ENCODE data around the gene PLEKHA3. TPM values are rescaled to one million over a fixed set of nuclear protein-coding genes. Genes with fewer than 3 reads are reported as not detected.
"Not testable (repeated sequence)": the region's sequence is repeated elsewhere in the genome, so short reads cannot be mapped to it uniquely, and the experiment has no call there.

The PLEKHA3 gene
- total and polyA plus RNA-seq, 12 donors, result 2.5 to 53.2 (median 39.7) TPM

- Histone ChIP-seq H3K27me3 (no peaks in the 10 kb centered on the region), H3K4me1 (peaks cover 0 to 9% (median 1%) of the 10 kb centered on the region in 9 donors), H3K4me3 (no peak overlapping the region), H3K27ac (no peak overlapping the region), H3K36me3 (peaks cover 0 to 52% (median 0%) of the 10 kb centered on the region in 9 donors), H3K9me3 (no peaks in the 10 kb centered on the region)
- intact Hi-C loops (cut with DNase I), result no loop called here
- ATAC-seq (no peak), DNase-seq (no peak)
- 93 to 95% methylated on average over 7 of the region's 7 CpGs for WGBS, 2 donors
- TF ChIP-seq, protein P1, sequence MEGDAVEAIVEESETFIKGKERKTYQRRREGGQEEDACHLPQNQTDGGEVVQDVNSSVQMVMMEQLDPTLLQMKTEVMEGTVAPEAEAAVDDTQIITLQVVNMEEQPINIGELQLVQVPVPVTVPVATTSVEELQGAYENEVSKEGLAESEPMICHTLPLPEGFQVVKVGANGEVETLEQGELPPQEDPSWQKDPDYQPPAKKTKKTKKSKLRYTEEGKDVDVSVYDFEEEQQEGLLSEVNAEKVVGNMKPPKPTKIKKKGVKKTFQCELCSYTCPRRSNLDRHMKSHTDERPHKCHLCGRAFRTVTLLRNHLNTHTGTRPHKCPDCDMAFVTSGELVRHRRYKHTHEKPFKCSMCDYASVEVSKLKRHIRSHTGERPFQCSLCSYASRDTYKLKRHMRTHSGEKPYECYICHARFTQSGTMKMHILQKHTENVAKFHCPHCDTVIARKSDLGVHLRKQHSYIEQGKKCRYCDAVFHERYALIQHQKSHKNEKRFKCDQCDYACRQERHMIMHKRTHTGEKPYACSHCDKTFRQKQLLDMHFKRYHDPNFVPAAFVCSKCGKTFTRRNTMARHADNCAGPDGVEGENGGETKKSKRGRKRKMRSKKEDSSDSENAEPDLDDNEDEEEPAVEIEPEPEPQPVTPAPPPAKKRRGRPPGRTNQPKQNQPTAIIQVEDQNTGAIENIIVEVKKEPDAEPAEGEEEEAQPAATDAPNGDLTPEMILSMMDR (IDR thresholded peaks at IDR 0.05), result no peak
Observed at GRCh38 chr2:178469219-178469849, 10.9 kb upstream of the PLEKHA3 start.

DNA sequence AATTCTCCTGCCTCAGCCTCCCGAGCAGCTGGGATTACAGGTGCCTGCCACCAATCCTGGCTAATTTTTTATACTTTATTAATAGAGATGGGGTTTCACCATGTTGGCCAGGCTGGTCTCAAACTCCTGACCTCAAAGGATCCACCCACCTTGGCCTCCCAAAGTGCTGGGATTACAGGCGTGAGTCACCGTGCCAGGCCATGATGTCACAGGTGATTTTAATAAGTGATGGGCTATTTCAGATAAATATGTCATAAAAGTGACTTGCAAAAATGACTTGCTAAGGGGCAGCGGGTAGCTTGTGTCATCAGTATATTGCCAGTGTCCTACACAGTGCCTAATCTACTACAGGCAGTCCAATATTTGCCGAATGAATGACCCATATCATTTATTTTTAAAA is 8.9 kb upstream of the PLEKHA3 start:
- H3K9me3 ChIP-seq; H3K27ac ChIP-seq; intact Hi-C loops (cut with DNase I); DNase-seq; ATAC-seq; H3K27me3 ChIP-seq; H3K4me3 ChIP-seq: not testable (repeated sequence)
- WGBS, 2 donors, result 93 to 95% methylated on average over 5 of the region's 5 CpGs
- peaks cover 0 to 14% (median 4%) of the 10 kb centered on the region in 9 donors for H3K4me1 ChIP-seq
- H3K36me3 ChIP-seq, result peaks cover 0 to 32% (median 0%) of the 10 kb centered on the region in 9 donors

DNA sequence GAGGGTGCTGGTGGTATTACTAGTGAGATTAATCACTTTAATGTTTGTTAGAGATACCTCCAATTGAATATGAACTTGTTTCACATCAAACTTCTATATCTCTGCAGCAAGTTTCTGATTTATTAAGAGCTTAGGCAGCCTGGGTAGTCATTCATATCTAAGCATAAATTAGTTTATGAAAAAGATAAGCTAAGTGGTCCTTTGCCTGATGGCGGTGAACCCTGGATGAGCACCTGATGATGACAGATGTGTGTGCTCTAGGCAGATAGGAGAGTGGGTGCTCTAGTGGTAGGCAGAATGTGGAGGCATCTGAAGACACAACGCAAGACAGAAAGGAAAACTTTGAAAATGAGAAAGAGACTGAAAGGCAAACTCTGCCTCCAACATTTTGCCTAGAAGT is 6.9 kb upstream of the PLEKHA3 start:
- Histone ChIP-seq H3K27ac (no peak overlapping the region), H3K9me3 (no peaks in the 10 kb centered on the region), H3K36me3 (peaks cover 0 to 15% (median 0%) of the 10 kb centered on the region in 9 donors), H3K4me1 (peaks cover 0 to 22% (median 13%) of the 10 kb centered on the region in 9 donors), H3K4me3 (no peak overlapping the region), H3K27me3 (no peaks in the 10 kb centered on the region)
- 74 to 81% methylated on average over 2 of the region's 2 CpGs for WGBS, 2 donors
- TF ChIP-seq, protein P1 (IDR thresholded peaks at IDR 0.05), result no peak
- DNase-seq (no peak), ATAC-seq (no peak)
- intact Hi-C loops (cut with DNase I), result no loop called here

- Histone ChIP-seq H3K4me3 (no peak overlapping the region), H3K27me3 (no peaks in the 10 kb centered on the region), H3K4me1 (peaks cover 0 to 24% (median 14%) of the 10 kb centered on the region in 9 donors), H3K36me3 (peaks cover 0 to 9% (median 0%) of the 10 kb centered on the region in 9 donors), H3K27ac (no peak overlapping the region), H3K9me3 (no peaks in the 10 kb centered on the region)
- TF ChIP-seq, protein P1 (IDR thresholded peaks at IDR 0.05), result no peak
- DNase-seq (no peak), ATAC-seq (no peak)
- 50 to 58% methylated on average over 4 of the region's 4 CpGs for WGBS, 2 donors
- intact Hi-C loops (cut with DNase I), result no loop called here
Observed at GRCh38 chr2:178473931-178474330, 6.3 kb upstream of the PLEKHA3 start.

DNA sequence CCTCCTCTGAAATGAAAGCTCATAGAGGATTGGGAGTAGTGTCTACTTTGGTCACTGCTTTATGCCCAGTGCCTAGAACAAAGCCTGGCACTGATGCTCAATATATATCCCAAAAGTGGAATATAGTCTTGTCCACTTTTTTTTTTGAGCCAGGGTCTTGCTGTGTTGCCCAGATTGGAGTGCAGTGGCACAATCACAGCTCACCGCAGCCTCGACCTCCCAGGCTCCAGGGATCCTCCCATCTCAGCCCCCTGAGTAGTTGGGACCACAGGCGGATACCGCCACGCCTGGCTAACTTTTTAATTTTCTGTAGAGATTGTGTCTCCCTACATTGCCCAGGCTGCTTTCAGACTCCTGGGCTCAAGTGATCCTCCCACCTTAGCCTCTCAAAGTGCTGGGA is 5.7 kb upstream of the PLEKHA3 start:
- Histone ChIP-seq H3K4me1 (peaks cover 0 to 30% (median 21%) of the 10 kb centered on the region in 9 donors), H3K27me3 (no peaks in the 10 kb centered on the region), H3K9me3 (no peaks in the 10 kb centered on the region), H3K36me3 (peaks cover 0 to 3% (median 0%) of the 10 kb centered on the region in 9 donors), H3K27ac (no peak overlapping the region), H3K4me3 (no peak overlapping the region)
- intact Hi-C loops (cut with DNase I), result no loop called here
- DNase-seq, result no peak
- 97 to 99% methylated on average over 5 of the region's 5 CpGs for WGBS, 2 donors
- TF ChIP-seq, protein P1 (IDR thresholded peaks at IDR 0.05), result no peak
- no peak for ATAC-seq
